ENCODE results near the gene PDK1.
"Not testable (repeated sequence)": the region's sequence is repeated elsewhere in the genome, so short reads cannot be mapped to it uniquely, and the experiment has no call there.

PDK1 gene

DNA sequence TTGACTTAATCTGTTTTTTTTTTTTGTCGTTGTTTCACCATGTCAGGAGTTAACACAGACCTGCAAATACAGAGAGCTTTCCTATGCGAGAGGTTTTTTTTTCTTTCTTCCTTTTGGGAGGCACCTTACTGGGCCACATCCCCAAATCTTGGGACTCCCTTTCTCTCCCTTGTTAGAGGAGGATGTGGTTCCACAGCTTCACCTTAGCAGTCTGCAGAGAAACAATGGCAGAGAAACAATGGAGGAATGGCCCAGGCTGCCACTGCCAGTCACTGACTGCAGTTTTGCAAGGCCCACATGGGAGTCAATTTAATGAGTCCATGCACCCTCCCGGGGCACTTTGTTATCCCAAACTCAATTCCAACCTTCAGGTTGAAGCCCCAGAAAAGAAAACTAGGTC lies 20.8 kb upstream of the PDK1 start:
- Histone ChIP-seq H3K4me3 (ENCODE audit: insufficient read depth, low read length, poor library complexity, severe bottlenecking) (no peak overlapping the region), H3K79me2 (ENCODE audit: insufficient read depth, low read length) (no peaks in the 10 kb centered on the region), H3K4me2 (ENCODE audit: low read depth, low read length, poor library complexity, severe bottlenecking) (no peak overlapping the region)

DNA sequence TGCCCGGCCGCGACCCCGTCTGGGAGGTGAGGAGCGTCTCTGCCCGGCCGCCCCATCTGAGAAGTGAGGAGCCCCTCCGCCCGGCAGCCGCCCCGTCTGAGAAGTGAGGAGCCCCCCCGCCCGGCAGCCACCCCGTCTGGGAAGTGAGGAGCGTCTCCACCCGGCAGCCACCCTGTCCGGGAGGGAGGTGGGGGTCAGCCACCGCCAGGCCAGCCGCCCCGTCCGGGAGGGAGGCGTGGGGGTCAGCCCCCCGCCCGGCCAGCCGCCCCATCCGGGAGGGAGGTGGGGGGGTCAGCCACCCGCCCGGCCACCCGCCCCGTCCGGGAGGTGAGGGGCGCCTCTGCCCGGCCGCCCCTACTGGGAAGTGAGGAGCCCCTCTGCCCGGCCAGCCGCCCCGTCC lies 18.0 kb upstream of the PDK1 start:
- not testable (repeated sequence) for H3K4me3 ChIP-seq (ENCODE audit: insufficient read depth, low read length, poor library complexity, severe bottlenecking); H3K9ac ChIP-seq (ENCODE audit: low read length); H4K20me1 ChIP-seq (ENCODE audit: low read depth, low read length); H3K27me3 ChIP-seq (ENCODE audit: low read length); H3K36me3 ChIP-seq (ENCODE audit: low read length); H3K4me2 ChIP-seq (ENCODE audit: low read depth, low read length, poor library complexity, severe bottlenecking); H3F3A ChIP-seq (ENCODE audit: insufficient read depth); H2AFZ ChIP-seq (ENCODE audit: low read depth, low read length, severe bottlenecking); H3K79me2 ChIP-seq (ENCODE audit: insufficient read depth, low read length); H3K27ac ChIP-seq (ENCODE audit: low read depth, low read length); H3K9me2 ChIP-seq (replicated peaks; ENCODE audit: insufficient read depth, low read length)
- peaks cover 29% of the 10 kb centered on the region; the same call in 1 of the 2 replicates for H3K9me3 ChIP-seq (ENCODE audit: insufficient read depth, low read length)

More for the DNA sequence above, 20.8 kb upstream of the PDK1 start:
- H3K9me2 ChIP-seq (replicated peaks; ENCODE audit: insufficient read depth, low read length) = no peaks in the 10 kb centered on the region
- no peak overlapping the region for H3K27ac ChIP-seq (ENCODE audit: low read depth, low read length)
- H3K36me3 ChIP-seq (ENCODE audit: low read length) = peaks cover 2% of the 10 kb centered on the region; the same call in 1 of the 2 replicates
- H3F3A ChIP-seq (ENCODE audit: insufficient read depth) = no peaks in the 10 kb centered on the region
- no peaks in the 10 kb centered on the region for H4K20me1 ChIP-seq (ENCODE audit: low read depth, low read length)
- H3K9ac ChIP-seq (ENCODE audit: low read length) = no peak overlapping the region
- H3K9me3 ChIP-seq (ENCODE audit: insufficient read depth, low read length) = peaks cover 28% of the 10 kb centered on the region; the same call in 1 of the 2 replicates
- TF ChIP-seq EZH2phosphoT487 (conservative IDR thresholded peaks at IDR 0.05; ENCODE audit: low read length) = no peak
- TF ChIP-seq, protein P1, sequence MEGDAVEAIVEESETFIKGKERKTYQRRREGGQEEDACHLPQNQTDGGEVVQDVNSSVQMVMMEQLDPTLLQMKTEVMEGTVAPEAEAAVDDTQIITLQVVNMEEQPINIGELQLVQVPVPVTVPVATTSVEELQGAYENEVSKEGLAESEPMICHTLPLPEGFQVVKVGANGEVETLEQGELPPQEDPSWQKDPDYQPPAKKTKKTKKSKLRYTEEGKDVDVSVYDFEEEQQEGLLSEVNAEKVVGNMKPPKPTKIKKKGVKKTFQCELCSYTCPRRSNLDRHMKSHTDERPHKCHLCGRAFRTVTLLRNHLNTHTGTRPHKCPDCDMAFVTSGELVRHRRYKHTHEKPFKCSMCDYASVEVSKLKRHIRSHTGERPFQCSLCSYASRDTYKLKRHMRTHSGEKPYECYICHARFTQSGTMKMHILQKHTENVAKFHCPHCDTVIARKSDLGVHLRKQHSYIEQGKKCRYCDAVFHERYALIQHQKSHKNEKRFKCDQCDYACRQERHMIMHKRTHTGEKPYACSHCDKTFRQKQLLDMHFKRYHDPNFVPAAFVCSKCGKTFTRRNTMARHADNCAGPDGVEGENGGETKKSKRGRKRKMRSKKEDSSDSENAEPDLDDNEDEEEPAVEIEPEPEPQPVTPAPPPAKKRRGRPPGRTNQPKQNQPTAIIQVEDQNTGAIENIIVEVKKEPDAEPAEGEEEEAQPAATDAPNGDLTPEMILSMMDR (IDR thresholded peaks at IDR 0.05; ENCODE audit: insufficient read depth, low read length, poor library complexity, severe bottlenecking) = no peak
- H2AFZ ChIP-seq (ENCODE audit: low read depth, low read length, severe bottlenecking) = no peak overlapping the region
- H3K27me3 ChIP-seq (ENCODE audit: low read length) = no peaks in the 10 kb centered on the region

- H3F3A ChIP-seq (ENCODE audit: insufficient read depth) = no peaks in the 10 kb centered on the region
- no peak overlapping the region for H3K4me3 ChIP-seq (ENCODE audit: insufficient read depth, low read length, poor library complexity, severe bottlenecking)
- no peaks in the 10 kb centered on the region for H3K79me2 ChIP-seq (ENCODE audit: insufficient read depth, low read length)
- H3K27ac ChIP-seq (ENCODE audit: low read depth, low read length) = no peak overlapping the region
- TF ChIP-seq, protein P1 (IDR thresholded peaks at IDR 0.05; ENCODE audit: insufficient read depth, low read length, poor library complexity, severe bottlenecking) = no peak
- no peak for TF ChIP-seq EZH2phosphoT487 (conservative IDR thresholded peaks at IDR 0.05; ENCODE audit: low read length)
- H3K9ac ChIP-seq (ENCODE audit: low read length) = no peak overlapping the region
- H3K4me2 ChIP-seq (ENCODE audit: low read depth, low read length, poor library complexity, severe bottlenecking) = no peak overlapping the region
- peaks cover 16% of the 10 kb centered on the region; the same call in 1 of the 2 replicates for H3K9me3 ChIP-seq (ENCODE audit: insufficient read depth, low read length)
- H3K9me2 ChIP-seq (replicated peaks; ENCODE audit: insufficient read depth, low read length) = no peaks in the 10 kb centered on the region
- H4K20me1 ChIP-seq (ENCODE audit: low read depth, low read length) = no peaks in the 10 kb centered on the region
- H2AFZ ChIP-seq (ENCODE audit: low read depth, low read length, severe bottlenecking) = no peak overlapping the region
- no peaks in the 10 kb centered on the region for H3K36me3 ChIP-seq (ENCODE audit: low read length)
- no peaks in the 10 kb centered on the region for H3K27me3 ChIP-seq (ENCODE audit: low read length)
Observed at GRCh38 chr2:172539767-172540166, 16.1 kb upstream of the PDK1 start.

- H3K4me3 ChIP-seq (ENCODE audit: insufficient read depth, low read length, poor library complexity, severe bottlenecking) = no peak overlapping the region
- no peaks in the 10 kb centered on the region for H4K20me1 ChIP-seq (ENCODE audit: low read depth, low read length)
- no peak overlapping the region for H3K27ac ChIP-seq (ENCODE audit: low read depth, low read length)
- H3K9ac ChIP-seq (ENCODE audit: low read length) = no peak overlapping the region
- no peak overlapping the region for H2AFZ ChIP-seq (ENCODE audit: low read depth, low read length, severe bottlenecking)
- H3F3A ChIP-seq (ENCODE audit: insufficient read depth) = no peaks in the 10 kb centered on the region
- H3K79me2 ChIP-seq (ENCODE audit: insufficient read depth, low read length) = no peaks in the 10 kb centered on the region
- TF ChIP-seq EZH2phosphoT487 (conservative IDR thresholded peaks at IDR 0.05; ENCODE audit: low read length) = no peak
- TF ChIP-seq, protein P1 (IDR thresholded peaks at IDR 0.05; ENCODE audit: insufficient read depth, low read length, poor library complexity, severe bottlenecking) = no peak
- peaks cover 18% of the 10 kb centered on the region; the same call in 1 of the 2 replicates for H3K9me3 ChIP-seq (ENCODE audit: insufficient read depth, low read length)
- peaks cover 5% of the 10 kb centered on the region; the same call in 1 of the 2 replicates for H3K36me3 ChIP-seq (ENCODE audit: low read length)
- H3K27me3 ChIP-seq (ENCODE audit: low read length) = no peaks in the 10 kb centered on the region
- H3K4me2 ChIP-seq (ENCODE audit: low read depth, low read length, poor library complexity, severe bottlenecking) = no peak overlapping the region
- no peaks in the 10 kb centered on the region for H3K9me2 ChIP-seq (replicated peaks; ENCODE audit: insufficient read depth, low read length)
Observed at GRCh38 chr2:172540421-172540820, 15.5 kb upstream of the PDK1 start.

Measured in SU-DHL-6 (cell line).